GM21528 (cell line): ENCODE results near the gene UNKL.

Source experiments
- ATAC-seq: cut with Tn5 transposase; IDR thresholded peaks from one replicate; pipeline ENCODE4 v1.9.1; 2021; ENCODE audit warnings: mild to moderate bottlenecking, moderate library complexity; ENCODE audit not compliant: unreplicated experiment, low FRiP score

The UNKL gene

DNA sequence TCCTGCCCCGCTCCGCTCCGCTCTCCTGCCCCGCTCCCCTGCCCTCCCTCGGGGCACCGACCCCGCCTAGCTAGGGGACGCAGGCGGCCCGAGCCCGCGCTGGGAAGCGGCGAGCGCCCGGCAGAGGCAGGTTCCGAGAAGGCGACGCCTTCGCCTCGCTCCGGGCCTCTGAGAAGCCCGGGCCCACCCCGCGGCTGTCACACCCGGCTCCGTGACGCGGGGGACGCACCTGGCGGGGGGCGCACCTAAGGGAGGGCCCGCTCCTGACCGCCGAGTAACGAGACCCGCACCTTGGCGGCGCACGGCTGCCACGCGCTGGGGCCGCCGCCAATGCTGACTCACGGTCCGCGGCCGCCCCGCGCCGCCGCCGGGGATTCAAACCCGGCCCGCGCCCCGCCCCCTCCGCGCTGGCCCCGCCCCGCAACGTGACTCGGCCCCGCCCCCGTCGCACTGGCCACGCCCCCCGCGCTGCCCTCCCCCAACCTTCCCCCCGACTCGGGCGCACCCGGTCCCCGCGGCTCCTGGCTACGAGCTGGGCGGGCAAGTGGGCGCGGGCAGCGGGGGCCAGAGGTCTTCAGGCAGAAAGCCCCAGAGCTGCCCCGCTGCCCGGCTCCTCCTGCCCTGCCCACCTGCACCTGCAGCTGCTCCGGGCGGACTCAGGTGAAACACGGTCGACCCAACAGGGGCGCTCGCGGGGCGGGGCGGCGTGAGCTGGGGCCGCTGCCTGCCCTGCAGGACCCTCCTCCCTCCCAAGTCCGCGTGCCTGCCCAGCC lies 35.0 kb downstream of the UNKL start:
- ATAC-seq, result no peak

DNA sequence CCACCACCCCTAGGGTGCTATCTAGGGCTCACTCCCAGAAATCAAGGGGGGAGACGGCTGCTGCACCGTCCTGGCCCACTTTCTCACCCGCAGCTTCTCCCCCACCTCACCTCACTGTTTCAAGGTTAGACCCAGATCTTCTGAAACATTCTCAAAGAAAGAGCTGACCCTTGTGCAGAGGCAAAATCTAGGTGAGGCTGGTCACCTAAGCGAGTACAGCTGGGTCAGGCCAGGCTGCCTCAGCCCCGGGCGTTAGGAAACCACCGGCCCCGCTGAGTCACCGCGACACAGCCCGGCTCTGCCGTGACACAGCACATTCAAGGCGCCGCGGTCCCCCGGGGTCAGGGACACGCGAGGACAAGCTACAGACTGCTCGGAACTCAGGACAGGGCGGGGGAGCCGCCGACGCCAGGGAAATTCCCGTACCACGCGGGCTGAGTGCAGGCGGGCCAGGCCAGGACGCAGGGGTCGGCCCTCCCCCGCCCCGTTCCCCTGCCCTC lies 35.6 kb downstream of the UNKL start:
- ATAC-seq, result no peak

DNA sequence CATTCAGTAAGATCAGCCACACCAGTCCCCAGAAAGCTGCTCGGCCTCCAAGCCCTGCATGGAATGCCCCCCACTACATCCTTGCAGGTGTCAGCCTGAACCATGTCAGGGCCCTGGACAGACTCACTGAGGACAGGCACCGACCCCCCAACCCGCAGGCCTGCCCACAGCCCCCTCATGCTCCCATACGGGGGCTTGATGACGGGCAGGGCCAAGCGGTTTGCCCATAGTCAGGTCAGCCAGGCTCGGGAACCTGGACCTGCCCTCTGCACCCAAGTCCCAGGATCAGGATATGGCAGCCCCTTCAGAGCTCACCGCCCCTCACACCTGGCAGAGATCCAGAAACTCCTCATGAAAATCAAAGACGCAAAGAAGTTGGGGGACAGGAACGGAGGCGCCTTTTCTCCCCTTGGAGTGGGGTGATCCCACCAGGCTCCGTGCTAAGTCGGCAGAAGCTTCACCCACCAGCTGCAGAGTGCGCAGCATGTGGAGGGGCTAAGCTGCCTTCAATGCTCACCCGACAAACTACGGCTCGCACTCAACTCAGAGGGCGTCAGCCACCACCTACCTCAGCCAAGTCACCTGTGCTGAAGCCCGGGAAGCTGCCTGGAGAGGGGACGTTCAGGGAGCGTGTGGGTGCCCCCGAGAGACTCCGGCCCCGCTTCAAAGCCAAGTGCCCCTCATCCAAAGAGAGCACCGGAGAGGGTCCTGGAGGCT lies 36.3 kb downstream of the UNKL start:
- ATAC-seq, result no peak

DNA sequence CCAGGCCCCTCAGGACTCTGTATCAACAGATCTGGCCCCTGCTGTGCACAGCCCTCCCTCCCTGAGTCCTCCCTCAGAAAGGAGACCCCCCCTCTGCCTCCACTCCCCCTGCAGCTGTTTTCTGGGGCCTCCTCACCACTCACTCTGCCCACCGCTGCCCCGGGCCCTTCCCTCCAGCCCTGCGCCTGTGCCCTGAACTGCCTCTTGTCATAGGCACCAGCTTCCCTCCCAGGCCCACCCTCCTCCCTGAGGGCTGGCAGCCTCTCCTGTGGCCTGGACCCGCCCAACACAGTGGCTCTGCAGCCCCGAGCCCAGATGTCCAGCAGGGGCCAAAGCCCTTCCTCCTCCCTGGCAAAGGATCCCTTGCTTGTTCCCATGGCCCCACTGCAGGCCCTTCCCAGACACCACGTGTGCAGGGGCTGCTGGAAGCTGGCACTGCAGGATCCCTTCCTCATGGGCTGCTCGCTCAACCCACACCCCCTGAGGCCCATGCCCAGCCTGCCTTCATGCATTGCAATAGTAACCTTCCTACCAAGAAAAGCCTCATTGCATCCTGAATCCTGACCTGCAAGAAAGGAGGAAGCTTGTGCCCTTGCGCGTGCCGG lies 37.0 kb downstream of the UNKL start:
- ATAC-seq, result no peak

DNA sequence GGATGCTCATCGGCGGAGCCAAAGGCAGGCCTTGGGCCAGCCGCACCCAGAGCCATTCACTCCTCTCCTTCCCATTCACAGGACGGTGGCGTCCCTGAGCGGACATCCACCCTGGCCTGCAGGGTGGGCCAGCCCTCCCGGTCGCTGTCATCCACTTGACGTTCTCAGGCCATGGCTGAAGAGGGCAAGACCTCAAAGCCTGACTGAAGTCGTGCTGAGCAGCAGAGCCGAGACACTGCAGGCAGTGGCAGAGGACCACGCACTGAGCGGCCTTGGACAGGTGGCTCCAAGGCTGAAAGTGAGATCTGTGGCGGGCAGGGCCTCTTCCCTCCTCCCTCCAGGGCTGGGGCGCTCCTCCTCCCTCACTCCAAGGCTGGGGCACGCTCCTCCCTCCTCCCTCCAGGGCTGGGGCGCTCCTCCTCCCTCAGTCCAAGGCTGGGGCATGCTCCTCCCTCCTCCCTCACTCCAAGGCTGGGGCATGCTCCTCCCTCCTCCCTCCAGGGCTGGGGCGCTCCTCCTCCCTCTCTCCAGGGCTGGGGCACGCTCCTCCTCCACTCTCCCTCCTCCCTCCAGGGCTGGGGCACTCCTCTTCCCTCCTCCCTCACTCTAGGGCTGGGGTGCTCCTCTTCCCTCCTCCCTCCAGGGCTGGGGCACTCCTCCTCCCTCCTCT lies 38.6 kb downstream of the UNKL start:
- ATAC-seq, result no peak

DNA sequence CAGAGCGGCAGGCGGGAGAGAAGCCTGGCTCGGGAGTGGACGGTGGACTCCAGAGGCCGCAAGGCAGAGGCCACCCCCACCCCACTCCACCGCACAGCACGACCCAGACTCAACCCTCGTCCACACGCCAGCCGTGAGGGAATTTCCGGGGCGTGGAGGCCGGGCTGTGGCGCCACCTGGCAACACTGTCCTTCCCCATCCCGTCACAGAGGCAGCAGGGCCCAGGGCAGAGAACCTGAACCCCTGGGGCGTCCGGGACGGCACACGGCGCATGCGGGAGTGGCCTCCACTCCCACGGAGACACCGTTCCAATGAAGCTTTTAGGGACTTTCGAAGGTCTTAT lies 39.2 kb downstream of the UNKL start:
- no peak for ATAC-seq

DNA sequence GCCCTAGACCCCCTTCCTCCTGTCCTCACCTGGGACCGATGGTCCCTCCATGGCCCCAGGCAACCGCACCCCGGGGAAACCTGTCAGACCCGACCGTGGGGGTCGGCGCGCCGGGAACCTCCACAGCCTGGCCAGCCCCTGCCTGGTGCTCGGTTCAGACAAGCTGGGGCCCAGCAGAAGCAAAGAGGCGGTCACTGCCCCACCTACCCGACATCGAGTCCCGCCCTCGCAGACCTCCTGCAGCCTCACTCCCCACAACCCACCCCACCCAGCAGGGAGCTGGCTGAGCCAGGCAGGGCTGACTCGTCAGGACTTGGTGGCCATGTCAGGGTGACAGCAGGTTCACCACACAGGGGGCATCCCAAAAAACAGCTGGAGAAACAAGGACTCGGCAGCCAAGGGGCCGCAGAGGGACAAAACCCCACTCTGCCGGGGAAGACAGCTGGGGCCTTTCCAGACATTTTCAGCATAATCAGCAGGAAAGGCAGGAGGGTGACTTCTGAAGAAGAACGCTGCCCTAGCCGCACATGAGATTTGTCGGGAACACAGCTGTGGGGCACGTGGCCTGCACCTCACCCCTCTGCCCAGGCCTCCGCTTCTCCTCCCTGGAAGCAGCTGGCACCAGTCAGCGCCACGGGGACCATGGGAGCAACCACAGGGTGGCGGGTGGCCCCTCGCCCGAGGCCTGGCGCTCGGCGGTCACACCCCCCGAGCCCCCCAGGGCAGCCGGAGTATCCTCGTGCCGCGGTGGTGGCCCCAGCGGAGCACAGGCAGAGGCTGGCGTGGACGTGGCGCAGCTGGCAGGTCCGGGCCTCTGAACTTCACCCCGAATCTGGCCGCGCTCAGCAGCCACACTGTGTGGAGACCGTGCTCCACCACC lies 39.8 kb downstream of the UNKL start:
- ATAC-seq, result no peak

DNA sequence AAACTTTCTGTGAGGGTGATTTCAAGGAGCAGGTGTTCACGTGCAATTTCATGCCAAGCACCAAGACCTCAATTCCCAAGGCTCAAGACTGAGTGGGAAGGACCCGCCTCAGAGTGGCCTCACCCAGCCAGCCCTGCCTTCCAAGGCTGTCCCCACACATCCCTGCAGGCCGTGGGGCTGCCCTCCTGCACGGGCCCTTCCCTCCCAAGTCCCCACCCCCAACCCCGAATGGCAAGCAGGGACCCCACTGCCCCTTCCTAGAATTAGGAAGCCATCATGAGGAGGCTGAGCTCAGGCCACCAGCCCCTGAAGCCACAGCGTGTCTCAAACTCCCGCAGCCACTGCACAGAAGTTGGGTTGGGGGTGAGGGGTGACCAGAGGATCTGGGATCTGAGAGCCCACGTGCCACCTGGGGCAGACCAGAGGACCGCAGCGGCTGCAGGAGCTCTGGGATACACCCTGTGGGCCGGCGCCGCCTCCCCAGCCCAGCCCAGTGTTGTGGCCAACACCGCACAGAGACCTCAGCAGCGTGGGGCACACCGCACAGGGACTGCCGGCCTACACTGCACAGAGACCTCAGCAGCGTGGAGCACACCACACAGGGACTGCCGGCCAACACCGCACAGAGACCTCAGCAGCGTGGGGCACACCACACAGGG lies 42.1 kb downstream of the UNKL start:
- no peak for ATAC-seq

DNA sequence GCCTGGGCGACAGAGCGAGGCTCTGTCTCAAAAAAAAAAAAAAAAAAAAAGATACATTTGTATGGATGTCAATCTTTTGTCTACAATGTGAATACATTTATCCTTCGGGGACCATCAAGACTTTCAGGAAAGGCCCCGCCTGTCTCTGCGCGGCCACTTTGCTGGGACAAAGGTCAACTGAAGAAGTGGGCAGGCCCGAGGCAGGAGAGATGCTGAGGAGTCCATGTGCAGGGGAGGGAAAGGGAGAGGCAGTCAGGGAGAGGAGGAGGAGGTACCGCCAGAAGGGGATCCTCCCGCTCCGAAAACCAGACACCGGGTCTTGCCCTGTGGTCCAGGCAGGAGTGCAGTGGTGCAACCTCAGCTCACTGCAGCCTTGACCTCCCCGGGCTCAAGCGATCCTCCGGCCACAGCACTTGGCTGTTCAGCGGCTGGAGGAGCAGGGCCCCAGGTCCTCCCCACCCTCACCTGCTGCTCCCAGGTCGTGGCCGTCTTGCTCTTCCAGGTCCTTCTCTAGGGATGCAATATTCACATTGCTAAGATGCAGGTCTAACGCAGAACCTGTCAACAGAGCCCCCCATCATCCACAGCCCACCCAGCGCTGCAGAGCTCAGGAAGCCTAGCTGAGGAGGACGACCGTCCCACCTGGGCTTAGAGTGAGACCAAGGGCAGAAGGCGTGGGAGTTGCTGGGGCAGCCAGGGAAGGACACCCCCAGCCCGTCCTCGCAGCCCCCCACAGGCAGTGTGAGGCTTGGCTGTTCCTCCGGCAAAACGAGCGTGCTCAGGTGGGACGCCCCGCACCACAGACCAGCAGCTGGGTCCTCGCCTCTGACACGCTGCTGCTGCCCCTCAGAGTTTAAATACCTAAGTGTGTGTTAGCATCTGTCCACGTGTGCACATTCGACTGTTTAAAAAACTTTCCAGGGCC lies 43.2 kb downstream of the UNKL start:
- no peak for ATAC-seq

DNA sequence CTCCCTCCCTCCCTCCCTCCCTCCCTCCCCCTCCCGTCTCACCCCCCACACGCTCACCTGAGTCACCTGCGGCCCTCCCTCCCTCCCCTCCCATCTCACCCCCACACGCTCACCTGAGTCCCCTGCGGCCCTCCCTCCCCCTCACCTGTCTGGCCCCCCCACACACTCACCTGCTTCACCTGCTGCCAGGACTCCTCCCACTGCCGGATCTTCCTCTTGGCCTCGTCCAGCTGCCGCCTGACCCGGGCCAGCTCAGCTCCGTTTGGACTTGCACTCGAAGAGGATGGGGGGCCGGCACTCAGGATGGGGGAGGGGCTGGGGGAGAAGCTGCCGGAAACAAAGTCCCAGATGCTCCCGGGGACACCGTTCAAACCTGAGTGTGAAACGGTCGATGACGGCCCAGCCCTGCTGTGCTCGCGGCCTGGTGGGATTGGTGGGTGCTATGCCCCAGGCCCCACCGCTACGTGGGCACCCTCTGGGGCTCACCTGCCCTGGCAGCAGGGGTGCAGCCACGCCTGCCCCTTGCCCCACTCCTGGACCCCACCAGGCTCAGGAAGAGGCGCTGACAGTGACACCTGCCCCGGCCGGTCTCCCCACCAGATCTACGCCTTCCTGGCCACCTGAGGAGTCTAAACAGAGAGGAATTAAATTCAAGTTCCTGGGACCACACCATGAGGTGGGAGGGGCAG lies 46.9 kb downstream of the UNKL start:
- no peak for ATAC-seq

DNA sequence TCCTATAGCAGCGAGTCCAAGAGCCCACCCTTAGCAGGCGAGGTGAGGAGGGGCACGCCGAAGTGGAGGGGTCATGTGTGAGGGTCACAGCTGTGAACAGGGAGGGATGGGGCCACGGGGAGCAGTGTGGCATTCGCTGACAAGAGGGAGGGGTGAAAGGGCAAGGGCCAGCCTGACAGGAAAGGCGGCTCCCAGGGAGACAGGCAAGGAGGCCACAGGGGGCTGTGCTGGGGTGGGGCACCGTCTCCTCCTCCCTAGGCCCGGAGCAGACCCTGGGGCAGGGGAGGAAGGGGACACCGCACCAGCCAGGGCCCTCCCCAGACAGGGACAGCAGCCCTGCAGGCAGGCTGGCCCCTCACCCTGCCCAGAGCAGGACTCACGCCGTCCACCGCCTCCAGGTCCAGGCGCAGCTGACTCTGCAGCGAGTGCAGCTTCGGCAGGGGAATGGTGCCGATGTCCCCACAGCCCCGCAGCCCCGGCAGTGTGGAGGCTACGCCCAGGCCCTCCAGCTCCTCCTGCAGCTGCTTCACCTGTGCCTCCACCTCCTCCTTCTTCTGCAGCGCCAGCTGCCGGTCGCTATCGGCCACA lies 47.7 kb downstream of the UNKL start:
- ATAC-seq, result no peak

DNA sequence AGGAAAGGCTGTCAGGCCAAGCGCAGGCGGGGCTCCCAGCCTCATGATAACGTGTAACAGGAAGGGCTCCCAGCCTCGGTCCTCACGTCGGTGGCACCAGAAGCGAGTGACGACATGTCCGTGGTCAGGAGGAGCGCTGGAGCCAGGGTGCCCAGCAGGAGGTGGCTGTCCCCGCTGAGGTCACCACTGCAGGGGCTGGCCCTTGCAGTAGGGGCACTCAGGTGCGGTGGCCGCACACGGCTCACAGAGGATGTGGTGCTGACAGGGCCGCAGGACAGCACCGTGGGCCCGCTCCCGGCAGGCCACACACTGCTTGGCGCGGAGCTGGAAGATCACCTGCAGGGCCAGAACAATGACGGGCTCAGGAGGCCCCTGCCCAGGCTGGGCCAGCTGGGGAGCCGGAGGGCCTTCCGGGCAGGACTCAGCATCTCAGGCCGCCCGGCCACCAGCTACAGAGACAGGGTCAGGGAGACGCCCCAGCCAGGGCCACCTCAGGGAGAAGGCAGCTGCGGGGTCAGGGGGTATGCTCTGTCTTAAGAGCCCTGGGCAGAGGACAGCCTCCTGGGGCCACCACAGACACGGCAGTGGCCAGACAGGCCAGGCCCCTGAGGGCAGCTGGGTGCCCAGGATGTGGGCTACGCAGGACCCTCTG lies 48.3 kb downstream of the UNKL start:
- ATAC-seq, result no peak

DNA sequence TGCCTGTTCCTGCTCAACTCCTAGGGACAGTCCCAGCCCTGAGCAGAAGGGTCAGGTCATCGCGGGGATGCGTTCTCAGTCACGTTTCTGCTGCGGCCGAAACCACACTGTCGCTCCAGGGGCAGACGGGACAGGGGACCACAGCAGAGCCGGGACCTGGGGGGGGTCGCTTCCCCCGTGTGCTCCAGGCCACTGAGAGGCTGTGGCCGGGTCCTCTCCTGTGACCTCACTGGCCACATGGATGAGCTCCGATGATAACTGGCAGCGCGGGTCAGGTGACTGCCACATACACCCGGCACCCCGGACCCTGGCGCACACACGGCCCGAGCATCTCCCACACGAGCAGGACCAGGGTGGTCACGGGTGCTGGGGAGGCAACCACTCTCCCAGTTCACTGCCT lies 50.0 kb downstream of the UNKL start:
- ATAC-seq, result no peak

DNA sequence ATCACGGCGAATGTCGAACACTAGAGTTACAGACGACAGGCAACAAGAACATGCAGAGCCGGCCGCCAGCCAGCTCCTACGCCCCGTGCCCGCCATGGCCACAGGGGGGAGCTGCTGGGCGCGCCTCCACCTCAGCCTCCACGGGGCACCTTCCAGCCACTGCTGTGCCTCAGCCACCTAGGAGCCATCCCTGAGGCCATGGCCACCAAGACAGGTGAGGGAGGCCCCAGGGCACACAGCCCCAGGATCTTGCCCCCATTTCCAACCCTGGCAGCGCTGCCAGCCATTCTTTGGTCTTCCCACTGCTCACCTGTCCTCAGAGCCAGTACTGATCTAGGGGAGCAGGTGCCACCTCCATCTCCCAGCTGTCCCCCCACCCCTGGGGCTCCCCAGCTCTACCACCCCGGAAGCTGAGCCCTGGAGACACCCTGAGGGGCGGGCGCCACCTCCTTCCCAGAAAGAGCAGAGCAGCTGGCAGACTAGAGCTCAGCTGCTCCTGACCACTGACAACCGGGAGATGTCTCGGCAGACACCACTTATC lies 50.9 kb downstream of the UNKL start:
- no peak for ATAC-seq

DNA sequence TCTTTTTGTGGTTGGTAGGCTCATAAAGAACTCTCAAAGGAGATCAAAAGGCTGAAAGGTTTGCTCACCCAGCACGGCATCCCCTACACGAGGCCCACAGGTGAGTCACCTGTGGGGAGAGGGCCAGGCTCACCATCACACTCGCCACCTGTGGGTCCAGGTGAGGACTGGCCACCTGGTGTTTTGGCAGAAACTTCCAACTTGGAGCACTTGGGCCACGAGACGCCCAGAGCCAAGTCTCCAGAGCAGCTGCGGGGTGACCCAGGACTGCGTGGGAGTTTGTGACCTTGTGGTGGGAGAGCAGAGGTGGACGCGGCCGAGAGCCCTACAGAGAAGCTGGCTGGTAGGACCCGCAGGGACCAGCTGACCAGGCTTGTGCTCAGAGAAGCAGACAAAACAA lies 51.7 kb downstream of the UNKL start:
- no peak for ATAC-seq

DNA sequence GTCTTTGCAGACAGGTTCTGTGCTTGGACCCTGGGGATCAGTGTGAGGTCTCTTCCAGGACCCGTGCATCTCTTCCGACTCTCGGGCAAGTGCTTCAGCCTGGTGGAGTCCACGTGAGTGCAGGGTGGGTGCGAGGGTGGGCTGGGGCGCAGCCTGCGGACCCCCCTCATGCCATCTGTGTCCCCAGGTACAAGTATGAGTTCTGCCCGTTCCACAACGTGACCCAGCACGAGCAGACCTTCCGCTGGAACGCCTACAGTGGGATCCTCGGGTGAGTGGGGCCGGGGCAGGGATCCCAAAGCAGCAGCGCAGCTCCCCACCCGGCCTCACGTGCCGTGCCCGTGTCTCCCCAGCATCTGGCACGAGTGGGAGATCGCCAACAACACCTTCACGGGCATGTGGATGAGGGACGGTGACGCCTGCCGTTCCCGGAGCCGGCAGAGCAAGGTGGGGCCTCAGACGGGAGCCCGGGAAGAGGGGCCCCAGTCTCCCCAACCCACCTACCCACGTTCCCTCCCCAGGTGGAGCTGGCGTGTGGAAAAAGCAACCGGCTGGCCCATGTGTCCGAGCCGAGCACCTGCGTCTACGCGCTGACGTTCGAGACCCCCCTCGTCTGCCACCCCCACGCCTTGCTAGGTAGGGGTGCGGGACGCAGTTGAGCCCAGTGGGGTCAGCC lies 52.7 kb downstream of the UNKL start:
- no peak for ATAC-seq
